SK-N-SH treated with all-trans-retinoic acid at 6 μM for 48 hours (cell line): ENCODE data around the gene OR2AE1.

Experiments
- CREB5 ChIP-seq: fragments of 250-450 bp; sonication (Bioruptor Pico); IDR thresholded peaks from 2 replicates; pipeline ENCODE4 v1.5.1; 2020; ENCODE audit warnings: low read depth, mild to moderate bottlenecking, moderate library complexity
- CSDC2 ChIP-seq: fragments of 250-450 bp; sonication (Bioruptor Pico); IDR thresholded peaks from 2 replicates; pipeline ENCODE4 v1.5.0; 2020; ENCODE audit warnings: mild to moderate bottlenecking, moderate library complexity
- GLIS3 ChIP-seq: fragments of 250-450 bp; sonication (Bioruptor Pico); IDR thresholded peaks from 2 replicates; pipeline ENCODE4 v1.5.0; 2020; ENCODE audit warnings: mild to moderate bottlenecking, moderate library complexity
- TSHZ2 ChIP-seq: fragments of 250-450 bp; sonication (Bioruptor Pico); IDR thresholded peaks from 2 replicates; pipeline ENCODE4 v1.5.0; 2020; ENCODE audit warnings: mild to moderate bottlenecking, moderate library complexity
- ZNF70 ChIP-seq: fragments of 450-650 bp; formaldehyde crosslinking; IDR thresholded peaks from 2 replicates; pipeline ENCODE4 v1.5.0; 2020; ENCODE audit warnings: mild to moderate bottlenecking, moderate library complexity

- no peak for TF ChIP-seq CREB5 (CRISPR knock-in tag)
- no peak for TF ChIP-seq GLIS3
- no peak for TF ChIP-seq ZNF70 (CRISPR knock-in tag)
- no peak for TF ChIP-seq CSDC2 (CRISPR knock-in tag)
- no peak for TF ChIP-seq TSHZ2 (CRISPR knock-in tag)
Measured at GRCh38 chr7:99920149-99920548, 43.3 kb upstream of the OR2AE1 start.
